H1 (cell line): Measurements from ENCODE around the gene DCAF8. TPM values are rescaled to one million over a fixed set of nuclear protein-coding genes. Genes with fewer than 3 reads are reported as not detected.

Source experiments
- CTCF ChIA-PET: fragments of 300-600 bp; sonication (Branson Sonifier 250); formaldehyde crosslinking; loops from one replicate; lab custom pipeline; 2021; ENCODE audit not compliant: partially characterized antibody; lab: Charles Lee
- POLR2A ChIA-PET: fragments of 300-600 bp; sonication (Branson Sonifier 250); formaldehyde crosslinking; loops from one replicate; lab custom pipeline; 2021; ENCODE audit warnings: inconsistent platforms; ENCODE audit not compliant: partially characterized antibody; lab: Charles Lee
- DNase-seq, 2 experiments: peaks; one replicate each; pipeline versions ENCODE4 v3.0.0 to v3.0.0-alpha.2; 2010 to 2022; ENCODE audit warnings: low spot score in 2 of 2, low read depth in 1 of 2, mixed read lengths in 1 of 2
- FAIRE-seq: peaks from 2 replicates; lab custom pipeline; 2011; peaks lifted over from hg19 to GRCh38; lab: Jason Lieb, UNC
- H2AFZ ChIP-seq: 2 replicates; pipeline ENCODE4 v1.8.1; 2012; ENCODE audit warnings: low read length, inconsistent platforms
- H2AK5ac ChIP-seq: 2 replicates; pipeline ENCODE4 v1.6.1; 2013; ENCODE audit warnings: low read depth, low read length
- H2BK120ac ChIP-seq: replicated peaks from 2 replicates; pipeline ENCODE3; 2013; ENCODE audit warnings: low read depth, low read length, inconsistent platforms
- H2BK12ac ChIP-seq: 2 replicates; pipeline ENCODE4 v1.6.1; 2013; ENCODE audit warnings: low read depth, low read length
- H2BK15ac ChIP-seq: 2 replicates; pipeline ENCODE4 v1.6.1; 2013; ENCODE audit warnings: low read length
- H2BK20ac ChIP-seq: 2 replicates; pipeline ENCODE4 v1.6.1; 2013; ENCODE audit warnings: low read length
- H2BK5ac ChIP-seq: 2 replicates; pipeline ENCODE4 v1.6.1; 2013; ENCODE audit warnings: low read depth, low read length
- H3K14ac ChIP-seq: 2 replicates; pipeline ENCODE4 v1.6.1; 2013; ENCODE audit warnings: inconsistent platforms; ENCODE audit not compliant: insufficient read length
- H3K18ac ChIP-seq: 2 replicates; pipeline ENCODE4 v1.6.1; 2013; ENCODE audit warnings: low read length; ENCODE audit errors: extremely low read depth
- H3K23ac ChIP-seq: 2 replicates; pipeline ENCODE4 v1.6.1; 2013; ENCODE audit warnings: inconsistent platforms; ENCODE audit not compliant: insufficient read length
- H3K23me2 ChIP-seq: 2 replicates; pipeline ENCODE4 v1.6.1; 2013; ENCODE audit warnings: low read depth, low read length
- H3K27ac ChIP-seq: 2 replicates; pipeline ENCODE4 v1.6.1; 2011; ENCODE audit warnings: low read depth, low read length, inconsistent platforms
- H3K27me3 ChIP-seq, 4 experiments: replicated peaks in 1 of 4; 1 replicate in 1 of 4; 2 replicates in 3 of 4; pipeline versions ENCODE4 v1.6.1 to v1.8.1; 2011 to 2013; ENCODE audit warnings: low read length in 3 of 4, mild to moderate bottlenecking in 3 of 4, inconsistent platforms in 2 of 4, mixed read lengths in 2 of 4, moderate library complexity in 1 of 4; ENCODE audit not compliant: control insufficient read depth in 3 of 4, insufficient read depth in 3 of 4; ENCODE audit errors: extremely low read depth in 1 of 4
- H3K36me3 ChIP-seq, 4 experiments: 2 replicates each; pipeline versions ENCODE4 v1.6.1 to v1.8.1; 2011 to 2013; ENCODE audit warnings: mild to moderate bottlenecking in 4 of 4, low read length in 3 of 4, moderate library complexity in 2 of 4, control low read depth in 1 of 4, inconsistent platforms in 1 of 4; ENCODE audit not compliant: insufficient read depth in 4 of 4, control insufficient read depth in 2 of 4
- H3K4ac ChIP-seq: replicated peaks from 2 replicates; pipeline ENCODE3; 2013; ENCODE audit warnings: low read length, low read depth, mixed read lengths, inconsistent platforms; ENCODE audit not compliant: insufficient read length
- H3K4me1 ChIP-seq, 4 experiments: replicated peaks in 1 of 4; 1 replicate in 1 of 4; 2 replicates in 3 of 4; pipeline versions ENCODE4 v1.6.1 to v1.8.1; 2011 to 2013; ENCODE audit warnings: low read length in 3 of 4, inconsistent platforms in 2 of 4, mixed read lengths in 1 of 4; ENCODE audit not compliant: insufficient read depth in 4 of 4, control insufficient read depth in 3 of 4
- H3K4me2 ChIP-seq, 2 experiments: 2 replicates each; pipeline versions ENCODE4 v1.6.1 to v1.8.1; 2011 to 2013; ENCODE audit warnings: low read depth in 2 of 2, low read length in 2 of 2, control low read depth in 1 of 2, inconsistent platforms in 1 of 2, mild to moderate bottlenecking in 1 of 2; ENCODE audit not compliant: insufficient read depth in 1 of 2
- H3K4me3 ChIP-seq, 4 experiments: fragments of 200-600, 300-600 bp in 1 of 4; sonication (generic), shearing (Covaris generic), sonication (Bioruptor Twin) in 1 of 4; 2 replicates each; pipeline versions ENCODE4 v1.5.1 to v1.8.1; 2011 to 2016; ENCODE audit warnings: low read length in 4 of 4, low read depth in 3 of 4, control low read depth in 2 of 4, inconsistent platforms in 2 of 4, mild to moderate bottlenecking in 2 of 4, mixed read lengths in 1 of 4, moderate library complexity in 1 of 4; ENCODE audit not compliant: insufficient read depth in 2 of 4; ENCODE audit errors: extremely low read depth in 1 of 4
- H3K56ac ChIP-seq: replicated peaks from 2 replicates; pipeline ENCODE3; 2013; ENCODE audit warnings: low read depth, mild to moderate bottlenecking, mixed read lengths, low read length, inconsistent platforms; ENCODE audit not compliant: insufficient read length
- H3K79me1 ChIP-seq: 2 replicates; pipeline ENCODE4 v1.6.1; 2013; ENCODE audit warnings: low read depth, low read length, control low read depth
- H3K79me2 ChIP-seq, 2 experiments: 2 replicates each; pipeline versions ENCODE4 v1.6.1 to v1.8.1; 2012 to 2013; ENCODE audit warnings: low read length in 2 of 2, mild to moderate bottlenecking in 2 of 2, inconsistent platforms in 1 of 2; ENCODE audit not compliant: insufficient read depth in 2 of 2, control insufficient read depth in 1 of 2
- H3K9ac ChIP-seq, 4 experiments: replicated peaks in 1 of 4; 1 replicate in 1 of 4; 2 replicates in 3 of 4; pipeline versions ENCODE4 v1.6.1 to v1.8.1; 2011 to 2013; ENCODE audit warnings: low read depth in 3 of 4, low read length in 3 of 4, control low read depth in 2 of 4, mild to moderate bottlenecking in 2 of 4, moderate library complexity in 2 of 4, inconsistent platforms in 1 of 4; ENCODE audit errors: extremely low read depth in 1 of 4
- H3K9me3 ChIP-seq, 2 experiments: 2 replicates each; pipeline versions ENCODE4 v1.6.1 to v1.8.1; 2012 to 2013; ENCODE audit warnings: mild to moderate bottlenecking in 2 of 2, moderate library complexity in 2 of 2, control low read depth in 1 of 2, inconsistent platforms in 1 of 2, low read depth in 1 of 2, low read length in 1 of 2, mixed read lengths in 1 of 2; ENCODE audit not compliant: insufficient read depth in 2 of 2
- H4K20me1 ChIP-seq, 2 experiments: replicated peaks in 1 of 2; 2 replicates each; pipeline versions ENCODE3 to v1.8.1; 2011 to 2013; ENCODE audit warnings: inconsistent platforms in 2 of 2, low read length in 2 of 2, mild to moderate bottlenecking in 1 of 2; ENCODE audit not compliant: insufficient read depth in 2 of 2, control insufficient read depth in 1 of 2
- H4K5ac ChIP-seq: 2 replicates; pipeline ENCODE4 v1.6.1; 2013; ENCODE audit warnings: low read length, low read depth, mixed read lengths, inconsistent platforms; ENCODE audit not compliant: insufficient read length
- H4K8ac ChIP-seq: 2 replicates; pipeline ENCODE4 v1.8.0; 2013; ENCODE audit warnings: mild to moderate bottlenecking, moderate library complexity, low read length, inconsistent platforms; ENCODE audit not compliant: insufficient read depth; ENCODE audit errors: extremely low read depth
- H4K91ac ChIP-seq: replicated peaks from 2 replicates; pipeline ENCODE3; 2013; ENCODE audit warnings: low read length, mixed read lengths, inconsistent platforms; ENCODE audit not compliant: insufficient read length
- ASH2L ChIP-seq: fragments of 200-600, 300-600 bp; sonication (generic); IDR thresholded peaks from one replicate; pipeline ENCODE4 v1.7.1; 2017; ENCODE audit warnings: low read length
- CHD2 ChIP-seq: IDR thresholded peaks from 2 replicates; pipeline ENCODE4 v1.6.1; 2012; ENCODE audit warnings: low read length, improper control_type of control experiment
- CREB1 ChIP-seq: IDR thresholded peaks from 2 replicates; pipeline ENCODE4 v1.6.1; 2012; ENCODE audit warnings: inconsistent platforms
- EP300 ChIP-seq, 2 experiments: IDR thresholded peaks; 1 replicate in 1 of 2; 2 replicates in 1 of 2; pipeline ENCODE4 v1.6.1; 2011 to 2012; ENCODE audit warnings: low read depth in 2 of 2, low read length in 2 of 2, mild to moderate bottlenecking in 2 of 2, borderline replicate concordance in 1 of 2, inconsistent platforms in 1 of 2, moderate library complexity in 1 of 2
- EZH2 ChIP-seq: fragments of 200-600 bp; sonication (generic); IDR thresholded peaks from 2 replicates; pipeline ENCODE4 v1.7.1; 2012; ENCODE audit warnings: low read depth, mild to moderate bottlenecking, moderate library complexity, low read length, inconsistent platforms; ENCODE audit not compliant: severe bottlenecking
- KDM1A ChIP-seq: fragments of 200-600, 300-600 bp; sonication (generic); IDR thresholded peaks from 2 replicates; pipeline ENCODE4 v1.7.1; 2016; ENCODE audit warnings: mild to moderate bottlenecking, low read length, borderline replicate concordance
- NANOG ChIP-seq: IDR thresholded peaks from 2 replicates; pipeline ENCODE4 v1.6.1; 2011; ENCODE audit warnings: low read length, low read depth, mild to moderate bottlenecking, inconsistent platforms; ENCODE audit not compliant: insufficient read depth, poor library complexity, severe bottlenecking
- RFX5 ChIP-seq: IDR thresholded peaks from 2 replicates; pipeline ENCODE4 v1.6.1; 2011; ENCODE audit warnings: low read depth, low read length, improper control_type of control experiment, borderline replicate concordance
- SIRT6 ChIP-seq: IDR thresholded peaks from one replicate; pipeline ENCODE4 v1.7.1; 2012; ENCODE audit warnings: low read length, inconsistent platforms
- SP4 ChIP-seq: IDR thresholded peaks from 2 replicates; pipeline ENCODE4 v1.6.1; 2012; ENCODE audit warnings: low read length, inconsistent platforms
- TCF12 ChIP-seq: IDR thresholded peaks from 2 replicates; pipeline ENCODE4 v1.6.1; 2011; ENCODE audit warnings: low read depth, mild to moderate bottlenecking, low read length
- WGBS, 2 experiments: shearing (Covaris generic) in 1 of 2; methylation state at CpG; one replicate each; pipeline versions ENCODE4 v1.1.6 to v1.1.7; 2013 to 2015; ENCODE audit warnings: low lambda C conversion rate in 2 of 2, mixed read lengths in 2 of 2, inconsistent platforms in 1 of 2, low coverage in 1 of 2, missing lambda C conversion rate in 1 of 2; ENCODE audit not compliant: insufficient replicate concordance in 2 of 2, insufficient coverage in 1 of 2, insufficient read length in 1 of 2; ENCODE audit errors: extremely low coverage in 1 of 2, missing lambda C conversion rate in 1 of 2; 5-methylcytosine and 5-hydroxymethylcytosine counted together
- polyA plus RNA-seq, 7 experiments: library from polyadenylated mRNA; depleted of rRNA in 3 of 7; stranded (reverse) in 5 of 7; unstranded in 2 of 7; fragments of >200 nt in 5 of 7; fragments of 200-250 nt in 2 of 7; gene quantifications; 1 replicate in 5 of 7; 2 replicates in 1 of 7; 4 replicates in 1 of 7; pipeline versions ENCODE4 v1.2.1 to v1.2.3, GENCODE V29; 2011 to 2013; ENCODE audit warnings: missing spikeins in 2 of 7, mixed read lengths in 2 of 7
- total RNA-seq: library from RNA; stranded (reverse); fragmentation: NEBNext Ultra II Directional; extraction: Animal tissue kit (Norgen Biotek cat#: 25700); gene quantifications from 2 replicates; pipeline ENCODE4 v1.2.1, GENCODE V29; 2021
- TF ChIP-seq, protein P1 (sequence below), 3 experiments: IDR thresholded peaks; 1 replicate in 2 of 3; 2 replicates in 1 of 3; pipeline versions ENCODE4 v1.5.1 to v1.6.1; 2011; ENCODE audit warnings: low read length in 3 of 3, mild to moderate bottlenecking in 3 of 3, inconsistent platforms in 2 of 3, low read depth in 1 of 3, moderate library complexity in 1 of 3; ENCODE audit not compliant: insufficient read depth in 1 of 3; ENCODE audit errors: control extremely low read depth in 1 of 3

Gene DCAF8
- total and polyA plus RNA-seq, 2 of the 8 experiments (the other 6 are each of a cell fraction or from before 2014, with no cell fraction given), result 68.2 to 110 TPM

DNA sequence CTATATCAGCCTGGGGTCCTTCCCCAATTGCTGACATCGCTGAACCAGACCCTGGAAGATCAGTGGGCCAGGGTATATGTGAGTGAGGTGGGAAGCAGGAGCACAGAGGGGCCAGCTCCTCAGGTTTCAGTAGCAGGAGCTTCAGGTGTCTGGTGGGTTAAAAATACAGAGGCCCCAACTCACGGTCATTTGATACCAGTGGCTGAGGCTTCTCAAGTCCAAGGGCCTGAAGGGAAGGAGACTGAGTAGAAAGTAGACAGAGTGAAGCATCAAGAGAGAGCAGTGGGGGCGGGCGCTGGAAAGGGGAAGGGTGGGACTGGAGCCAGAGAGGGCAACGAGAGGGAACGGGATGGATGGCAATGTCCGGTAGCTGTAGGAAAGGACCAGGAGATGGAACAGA, 74.0 kb downstream of the DCAF8 start:
- Histone ChIP-seq H3K23me2 (no peaks in the 10 kb centered on the region), H4K5ac (no peak overlapping the region), H2BK12ac (no peak overlapping the region; the same call in 1 of the 2 replicates), H4K8ac (no peak overlapping the region), H2BK15ac (no peak overlapping the region), H3K79me1 (no peaks in the 10 kb centered on the region), H3K4me3 (no peak overlapping the region), H3K36me3 (no peaks in the 10 kb centered on the region), H3K14ac (no peak overlapping the region), H2BK5ac (no peak overlapping the region), H2BK120ac (no peak overlapping the region), H3K56ac (no peak overlapping the region), H4K91ac (no peak overlapping the region), H3K4me2 (no peak overlapping the region), H2BK20ac (no peak overlapping the region), H3K9me3 (no peaks in the 10 kb centered on the region), H3K27ac (no peak overlapping the region), H3K27me3 (no peaks in the 10 kb centered on the region), H3K18ac (no peak overlapping the region), H2AFZ (no peak overlapping the region), H3K23ac (no peak overlapping the region), H2AK5ac (no peak overlapping the region), H3K79me2 (no peaks in the 10 kb centered on the region), H3K9ac (no peak overlapping the region), H4K20me1 (no peaks in the 10 kb centered on the region), H3K4me1 (peaks cover 0 to 19% (median 5%) of the 10 kb centered on the region in 4 experiments; a peak in 5 of 7 replicates), H3K4ac (no peak overlapping the region)
- POLR2A ChIA-PET, result interaction anchor here (0.8 to 5.9 kb wide), 4 partner anchors 19 to 122 kb away, joined by 3 to 61 read pairs (median 3); partner anchors contain the start of gene PEA15
- FAIRE-seq (no peak), DNase-seq (no peak)
- 86% methylated on average over 7 of the region's 7 CpGs; no CpG with 5 or more reads in 1 of the 2 experiments for WGBS, 2 experiments
- CTCF ChIA-PET, result interaction anchor here (0.5 to 8.6 kb wide), 10 partner anchors 16 to 189 kb away, joined by 3 to 195 read pairs (median 44); partner anchors contain the start of genes ATP1A4 and PEA15
- TF ChIP-seq EZH2, result no peak
- TF ChIP-seq, protein P1, sequence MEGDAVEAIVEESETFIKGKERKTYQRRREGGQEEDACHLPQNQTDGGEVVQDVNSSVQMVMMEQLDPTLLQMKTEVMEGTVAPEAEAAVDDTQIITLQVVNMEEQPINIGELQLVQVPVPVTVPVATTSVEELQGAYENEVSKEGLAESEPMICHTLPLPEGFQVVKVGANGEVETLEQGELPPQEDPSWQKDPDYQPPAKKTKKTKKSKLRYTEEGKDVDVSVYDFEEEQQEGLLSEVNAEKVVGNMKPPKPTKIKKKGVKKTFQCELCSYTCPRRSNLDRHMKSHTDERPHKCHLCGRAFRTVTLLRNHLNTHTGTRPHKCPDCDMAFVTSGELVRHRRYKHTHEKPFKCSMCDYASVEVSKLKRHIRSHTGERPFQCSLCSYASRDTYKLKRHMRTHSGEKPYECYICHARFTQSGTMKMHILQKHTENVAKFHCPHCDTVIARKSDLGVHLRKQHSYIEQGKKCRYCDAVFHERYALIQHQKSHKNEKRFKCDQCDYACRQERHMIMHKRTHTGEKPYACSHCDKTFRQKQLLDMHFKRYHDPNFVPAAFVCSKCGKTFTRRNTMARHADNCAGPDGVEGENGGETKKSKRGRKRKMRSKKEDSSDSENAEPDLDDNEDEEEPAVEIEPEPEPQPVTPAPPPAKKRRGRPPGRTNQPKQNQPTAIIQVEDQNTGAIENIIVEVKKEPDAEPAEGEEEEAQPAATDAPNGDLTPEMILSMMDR (IDR thresholded peaks at IDR 0.05; ENCODE audit: control extremely low read depth in 1 of 3, insufficient read depth in 1 of 3, low read depth in 1 of 3, low read length in 3 of 3), result no peak
- no peak for TF ChIP-seq SIRT6
- no peak for TF ChIP-seq RFX5
- no peak for TF ChIP-seq CHD2
- TF ChIP-seq KDM1A, result no peak
- no peak for TF ChIP-seq TCF12
- no peak for TF ChIP-seq SP4
- TF ChIP-seq ASH2L, result no peak
- TF ChIP-seq CREB1, result no peak
- no peak for TF ChIP-seq NANOG
- no peak for TF ChIP-seq EP300 (IDR thresholded peaks at IDR 0.05; ENCODE audit: borderline replicate concordance in 1 of 2, low read depth in 2 of 2, low read length in 2 of 2)
